A549 (cell line): ENCODE measurements around the gene GMPPB. TPM values are rescaled to one million over a fixed set of nuclear protein-coding genes. Genes with fewer than 3 reads are reported as not detected.
"Not testable (repeated sequence)": the region's sequence is repeated elsewhere in the genome, so short reads cannot be mapped to it uniquely, and the experiment has no call there.

Experiments
- ATAC-seq, 2 experiments: fragments of 200-7000 bp in 1 of 2; fragments of >200 bp in 1 of 2; cut with Nextera tagmentation in 1 of 2; cut with Tn5 transposase in 1 of 2; 3 replicates each; pipeline versions ENCODE4 v1.8.0 to v1.9.1; 2018 to 2020; ENCODE audit warnings: mild to moderate bottlenecking in 1 of 2, moderate library complexity in 1 of 2
- CTCF ChIA-PET: fragments of 300-600 bp; sonication (Branson Sonifier 250); formaldehyde crosslinking; extraction: SDS; loops from one replicate; lab custom pipeline; 2021; ENCODE audit warnings: antibody characterized with exemption, inconsistent platforms; lab: Yijun Ruan, JAX
- POLR2A ChIA-PET: fragments of 350-600 bp; formaldehyde crosslinking; extraction: SDS; loops from one replicate; lab custom pipeline; 2021; ENCODE audit warnings: antibody characterized with exemption, inconsistent platforms; lab: Yijun Ruan, JAX
- DNase-seq, 2 experiments: peaks; one replicate each; pipeline versions ENCODE4 v3.0.0 to v3.0.0-alpha.2; 2011 to 2016; ENCODE audit warnings: low read depth in 1 of 2, low spot score in 1 of 2
- FAIRE-seq: peaks from 2 replicates; lab custom pipeline; 2011; peaks lifted over from hg19 to GRCh38; lab: Jason Lieb, UNC
- H3K27ac ChIP-seq, 2 experiments: fragments of >200 bp; sonication (Bioruptor Twin); formaldehyde crosslinking; 3 replicates each; pipeline ENCODE4 v1.5.1; 2016 to 2017
- H3K4me1 ChIP-seq: fragments of >200 bp; sonication (Bioruptor Twin); formaldehyde crosslinking; 3 replicates; pipeline ENCODE4 v1.6.1; 2016
- H3K4me2 ChIP-seq: fragments of >200 bp; sonication (Bioruptor Twin); formaldehyde crosslinking; 3 replicates; pipeline ENCODE4 v1.6.1; 2016
- H3K4me3 ChIP-seq: fragments of >200 bp; sonication (Bioruptor Twin); formaldehyde crosslinking; 3 replicates; pipeline ENCODE4 v1.5.1; 2016
- H3K9me3 ChIP-seq: fragments of >200 bp; sonication (Bioruptor Twin); formaldehyde crosslinking; 3 replicates; pipeline ENCODE4 v1.6.1; 2016
- BHLHE40 ChIP-seq: IDR thresholded peaks from 2 replicates; pipeline ENCODE4 v1.6.1; 2012; ENCODE audit warnings: low read depth, low read length, inconsistent platforms
- EHF ChIP-seq: fragments of 250-450 bp; sonication (Bioruptor Pico); IDR thresholded peaks from 2 replicates; pipeline ENCODE4 v1.5.0; 2020; ENCODE audit warnings: mild to moderate bottlenecking
- GATA3 ChIP-seq: IDR thresholded peaks from 2 replicates; pipeline ENCODE4 v1.6.1; 2012; ENCODE audit warnings: borderline replicate concordance
- HEYL ChIP-seq: fragments of 250-450 bp; sonication (Bioruptor Pico); IDR thresholded peaks from 2 replicates; pipeline ENCODE4 v1.8.0; 2021; ENCODE audit warnings: mild to moderate bottlenecking, moderate library complexity
- HMGXB4 ChIP-seq: fragments of 250-450 bp; sonication (Bioruptor Pico); IDR thresholded peaks from 2 replicates; pipeline ENCODE4 v1.5.0; 2021; ENCODE audit warnings: mild to moderate bottlenecking, moderate library complexity, borderline replicate concordance
- HOXB13 ChIP-seq: fragments of 250-450 bp; sonication (Bioruptor Pico); IDR thresholded peaks from 2 replicates; pipeline ENCODE4 v1.5.0; 2020; ENCODE audit warnings: low read depth, mild to moderate bottlenecking, moderate library complexity
- HOXB5 ChIP-seq: fragments of 250-450 bp; sonication (Bioruptor Pico); IDR thresholded peaks from 2 replicates; pipeline ENCODE4 v1.5.0; 2020; ENCODE audit warnings: mild to moderate bottlenecking, moderate library complexity
- MAFK ChIP-seq: fragments of 450-650 bp; IDR thresholded peaks from 2 replicates; pipeline ENCODE4 v1.6.1; 2014; ENCODE audit not compliant: partially characterized antibody
- MYC ChIP-seq: IDR thresholded peaks from 2 replicates; pipeline ENCODE4 v1.6.1; 2012; ENCODE audit warnings: mild to moderate bottlenecking, inconsistent platforms, low read length, improper control_type of control experiment, borderline replicate concordance
- NFE2L2 ChIP-seq: fragments of 150-350 bp; conservative IDR thresholded peaks from 2 replicates; pipeline ENCODE4 v1.6.1; 2014; ENCODE audit warnings: low read length
- NPAS2 ChIP-seq: fragments of 250-450 bp; sonication (Bioruptor Pico); IDR thresholded peaks from 2 replicates; pipeline ENCODE4 v1.8.0; 2022; ENCODE audit warnings: mild to moderate bottlenecking, moderate library complexity, borderline replicate concordance
- PHF8 ChIP-seq: fragments of 200-600 bp; sonication (generic); IDR thresholded peaks from 2 replicates; pipeline ENCODE4 v1.6.1; 2016; ENCODE audit warnings: low read depth, mild to moderate bottlenecking, antibody characterized with exemption, moderate library complexity, borderline replicate concordance
- RCOR1 ChIP-seq: fragments of 150-350 bp; IDR thresholded peaks from 2 replicates; pipeline ENCODE4 v1.6.1; 2014; ENCODE audit warnings: antibody characterized with exemption, low read length, low read depth
- RFX5 ChIP-seq: fragments of 450-650 bp; IDR thresholded peaks from 2 replicates; pipeline ENCODE4 v1.7.1; 2014; ENCODE audit warnings: antibody characterized with exemption, mild to moderate bottlenecking, moderate library complexity
- RNF2 ChIP-seq: fragments of 200-600 bp; sonication (generic); IDR thresholded peaks from 2 replicates; pipeline ENCODE4 v1.6.1; 2016; ENCODE audit warnings: low read depth, mild to moderate bottlenecking, antibody characterized with exemption, moderate library complexity, borderline replicate concordance
- WGBS: methylation state at CpG from one replicate; pipeline ENCODE4 v1.1.6; 2017; ENCODE audit errors: missing lambda C conversion rate; 5-methylcytosine and 5-hydroxymethylcytosine counted together
- polyA plus RNA-seq, 4 experiments: library from polyadenylated mRNA; depleted of rRNA in 3 of 4; stranded (reverse); fragments of >200 nt; fragmentation: RNase III in 1 of 4; extraction: RNeasy Plus Mini Kit Qiagen cat#74134 plus additional on column Dnase treatment in 1 of 4; gene quantifications; 2 replicates in 3 of 4; 3 replicates in 1 of 4; pipeline ENCODE4 v1.2.3, GENCODE V29; 2011 to 2017
- TF ChIP-seq, protein P1 (sequence below): IDR thresholded peaks from 2 replicates; pipeline ENCODE4 v1.6.1; 2012

The GMPPB gene
- polyA plus RNA-seq, 2 of the 4 experiments (the other 2 are of a cell fraction), result 12.9 to 24.1 TPM

DNA sequence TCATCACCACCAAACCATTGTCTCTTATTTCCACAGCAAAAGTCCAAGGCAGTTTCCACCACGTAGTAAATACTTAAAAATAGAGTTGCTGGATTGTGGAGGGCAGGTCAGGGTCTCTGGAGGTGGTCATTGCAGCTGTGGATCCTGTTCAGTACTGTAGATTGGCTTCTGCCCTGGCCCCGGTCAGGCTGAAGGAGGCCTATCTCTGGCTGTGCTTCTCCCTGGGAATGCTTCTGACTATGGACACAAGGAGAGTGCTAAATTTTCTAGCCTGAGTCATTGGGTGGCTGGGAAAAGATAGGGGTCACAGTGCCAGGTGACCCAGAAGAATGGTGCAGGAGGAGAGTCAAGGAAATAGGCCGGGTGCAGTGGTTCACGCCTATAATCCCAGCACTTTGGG, 26.3 kb upstream of the GMPPB start:
- FAIRE-seq, result no peak
- ATAC-seq, result no peak
- no peak for TF ChIP-seq RFX5
- TF ChIP-seq MYC, result no peak
- TF ChIP-seq PHF8, result no peak
- TF ChIP-seq, protein P1, sequence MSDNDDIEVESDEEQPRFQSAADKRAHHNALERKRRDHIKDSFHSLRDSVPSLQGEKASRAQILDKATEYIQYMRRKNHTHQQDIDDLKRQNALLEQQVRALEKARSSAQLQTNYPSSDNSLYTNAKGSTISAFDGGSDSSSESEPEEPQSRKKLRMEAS, result no peak
- no peak for TF ChIP-seq HMGXB4 (CRISPR knock-in tag)
- no peak for TF ChIP-seq EHF
- TF ChIP-seq HOXB13 (CRISPR knock-in tag), result no peak
- TF ChIP-seq MAFK, result no peak
- TF ChIP-seq NFE2L2, result no peak
- POLR2A ChIA-PET, result no interaction called here
- Histone ChIP-seq H3K9me3 (no peaks in the 10 kb centered on the region), H3K4me1 (peaks cover 18% of the 10 kb centered on the region), H3K4me3 (no peak overlapping the region), H3K27ac (no peak overlapping the region), H3K4me2 (no peak overlapping the region; the same call in 2 of the 3 replicates)
- DNase-seq, result no peak
- CTCF ChIA-PET, result no interaction called here
- WGBS, result 88% methylated on average over 4 of the region's 4 CpGs

GRCh38 chr3:49748874-49749273, 25.1 kb upstream of the GMPPB start:
- DNase-seq, H3K4me2 ChIP-seq, ATAC-seq, H3K9me3 ChIP-seq, FAIRE-seq, H3K27ac ChIP-seq, H3K4me3 ChIP-seq: not testable (repeated sequence)
- WGBS, result 78% methylated on average over 5 of the region's 5 CpGs
- ChIA-PET CTCF (interaction anchor here (0.8 kb wide), 1 partner anchor 90 kb away, joined by 3 read pairs; no protein-coding TSS in a partner anchor), POLR2A (interaction anchor here (0.6 kb wide), 1 partner anchor 538 kb away, joined by 7 read pairs; no protein-coding TSS in a partner anchor)
- peaks cover 18% of the 10 kb centered on the region for H3K4me1 ChIP-seq

DNA sequence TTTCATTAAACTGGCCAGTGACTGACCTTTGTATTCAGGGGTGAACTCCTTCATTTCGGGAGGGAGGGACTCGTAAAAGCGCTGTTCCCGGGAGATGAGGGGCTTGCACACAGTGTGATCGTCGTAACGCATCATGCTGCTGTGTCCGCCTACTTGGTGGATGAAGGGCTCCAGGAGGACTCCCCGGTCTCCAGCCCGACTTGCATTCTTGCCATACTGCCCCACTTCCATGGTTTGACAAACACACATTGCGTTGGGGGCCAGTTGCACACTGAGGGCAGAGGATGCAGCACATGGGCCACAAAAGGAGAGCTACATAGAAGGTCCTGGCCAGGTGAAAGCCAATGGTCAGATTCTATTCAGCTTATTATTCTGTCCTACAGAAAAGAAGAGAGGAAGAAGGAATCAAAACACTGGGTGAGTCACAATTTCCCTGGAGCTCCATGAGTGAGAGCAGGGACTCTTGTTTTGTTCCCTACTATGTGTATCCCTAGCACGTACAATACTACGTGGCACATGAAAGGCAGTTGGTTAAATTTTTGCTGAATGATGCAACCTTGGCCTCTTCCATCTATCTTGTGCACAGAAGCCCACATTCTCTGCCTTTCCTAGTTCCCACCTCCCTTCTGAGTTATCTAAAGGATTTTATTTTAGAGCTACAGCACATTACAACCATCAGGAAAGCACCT, 24.2 kb upstream of the GMPPB start:
- CTCF ChIA-PET, result interaction anchor here (0.8 kb wide), 1 partner anchor 91 kb away, joined by 3 read pairs; no protein-coding TSS in a partner anchor
- 85% methylated on average over 9 of the region's 13 CpGs for WGBS
- H3K4me3 ChIP-seq, result no peak overlapping the region
- ATAC-seq (no peak), FAIRE-seq (no peak), DNase-seq (no peak)
- no peaks in the 10 kb centered on the region for H3K9me3 ChIP-seq
- H3K4me1 ChIP-seq, result peaks cover 18% of the 10 kb centered on the region
- H3K27ac ChIP-seq, result no peak overlapping the region
- TF ChIP-seq GATA3, result no peak
- no peak for TF ChIP-seq BHLHE40
- no peak for TF ChIP-seq NPAS2 (CRISPR knock-in tag)
- no peak for TF ChIP-seq RNF2
- TF ChIP-seq EHF, result no peak
- no peak for TF ChIP-seq RFX5
- TF ChIP-seq HEYL (CRISPR knock-in tag), result no peak
- no peak for TF ChIP-seq HOXB5 (CRISPR knock-in tag)
- H3K4me2 ChIP-seq, result no peak overlapping the region
- POLR2A ChIA-PET, result no interaction called here

GRCh38 chr3:49745986-49746385, 22.2 kb upstream of the GMPPB start:
- Histone ChIP-seq H3K4me2 (no peak overlapping the region), H3K4me3 (no peak overlapping the region), H3K4me1 (peaks cover 14% of the 10 kb centered on the region; the same call in 2 of the 3 replicates), H3K27ac (no peak overlapping the region), H3K9me3 (no peaks in the 10 kb centered on the region)
- DNase-seq, result no peak
- TF ChIP-seq RFX5, result no peak
- TF ChIP-seq RCOR1, result no peak
- TF ChIP-seq NPAS2 (CRISPR knock-in tag), result no peak
- no peak for TF ChIP-seq MAFK
- TF ChIP-seq MYC, result no peak
- no peak for TF ChIP-seq PHF8
- ChIA-PET POLR2A (no interaction called here), CTCF (no interaction called here)
- FAIRE-seq, result no peak
- ATAC-seq, result no peak
- WGBS, result 81% methylated on average over 2 of the region's 2 CpGs
